Tracheal epithelial cell (primary cell): ENCODE measurements around the gene ZNF730. TPM values are rescaled to one million over a fixed set of nuclear protein-coding genes. Genes with fewer than 3 reads are reported as not detected.

Source experiments
- total RNA-seq: library from RNA; depleted of rRNA; stranded (reverse); fragments of >200 nt; gene quantifications from 2 replicates; pipeline ENCODE4 v1.2.1, GENCODE V29; 2014

The ZNF730 gene
- 0.21 TPM in 1 of 2 replicates, not detected in the other for total RNA-seq

GRCh38 chr19:23116802-23117571, at the start of gene ZNF730:
Gene ZNF730 (plus strand): TSS chr19:23117025. CDS start chr19:23117174, 149 bp downstream.

Other genes with a start within 250 kb of the ZNF730 start
- gene ZNF728, start 113.8 kb upstream of the ZNF730 start, total RNA-seq = not detected in 2 replicates
- gene ZNF724, start 133.4 kb downstream of the ZNF730 start, total RNA-seq = 1.1 and 2.2 TPM in 2 replicates